ENCODE measurements around the gene SUB1.

DNA sequence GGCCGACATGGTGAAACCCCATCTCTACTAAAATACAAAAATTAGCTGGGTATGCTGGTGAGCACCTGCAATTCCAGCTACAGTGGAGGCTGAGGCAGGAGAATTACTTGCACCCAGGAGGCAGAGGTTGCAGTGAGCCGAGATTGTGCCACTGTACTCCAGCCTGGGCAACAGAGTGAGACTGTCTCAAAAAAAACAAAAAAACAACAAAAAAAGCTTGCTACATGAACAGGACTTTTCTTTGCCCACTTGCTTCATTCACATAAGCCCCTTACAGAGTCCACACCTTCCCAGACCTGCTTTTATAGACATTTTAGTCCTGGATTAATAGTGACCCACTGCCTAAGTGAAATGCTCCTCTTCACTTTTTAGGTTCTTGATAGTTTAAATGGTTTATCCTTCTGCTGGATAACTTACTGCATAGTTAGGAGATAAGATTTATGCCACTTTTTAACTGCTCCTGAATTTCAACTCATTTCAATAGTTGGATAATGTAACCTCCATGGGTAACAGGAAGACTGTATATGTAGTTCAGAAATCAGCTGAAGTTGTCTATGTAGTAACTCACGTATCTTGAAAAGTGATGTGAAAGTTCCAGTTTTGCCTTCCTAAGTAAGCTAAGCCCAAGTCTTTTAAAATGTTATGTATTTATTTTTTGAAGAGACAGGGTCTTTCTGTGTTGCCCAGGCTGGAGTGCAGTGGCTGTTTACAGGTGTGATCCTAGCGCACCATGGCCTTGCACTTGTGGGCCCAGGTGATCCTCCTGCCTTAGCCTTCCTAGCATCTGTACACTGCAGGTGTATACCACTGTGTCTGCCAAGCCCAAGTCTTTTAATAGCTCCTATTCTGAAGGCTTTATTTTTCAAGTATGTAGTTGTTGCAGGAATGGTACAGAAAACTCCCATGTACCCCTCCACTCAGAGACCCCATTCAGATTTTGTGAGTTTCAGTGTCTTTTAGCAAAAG is 19.7 kb downstream of the SUB1 start:
- TF ChIP-seq CTCF (conservative IDR thresholded peaks at IDR 0.05; ENCODE audit: low read depth, low read length) (no peak), EZH2 (IDR thresholded peaks at IDR 0.05; ENCODE audit: borderline replicate concordance, low read depth, low read length, poor library complexity, severe bottlenecking) (no peak)

Measured in A673 (cell line).